ENCODE results near the gene DNPEP.
"Not testable (repeated sequence)": the region's sequence is repeated elsewhere in the genome, so short reads cannot be mapped to it uniquely, and the experiment has no call there.

Gene DNPEP

DNA sequence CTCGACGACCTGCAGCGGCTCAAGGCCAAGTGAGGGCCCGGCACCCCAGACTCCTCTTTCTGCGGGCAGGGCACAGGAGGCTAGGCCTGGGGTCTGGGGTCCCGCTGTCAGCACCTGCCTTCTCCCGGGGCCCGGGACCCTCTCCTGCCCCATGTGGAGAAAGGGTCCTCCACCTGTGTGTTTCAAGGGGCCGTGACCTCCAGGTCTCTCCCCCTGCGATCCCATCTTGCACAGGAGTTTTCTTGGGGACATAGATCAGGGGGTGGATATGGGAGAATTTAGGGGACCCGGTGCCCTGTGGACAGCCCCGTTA is 31.3 kb upstream of the DNPEP start:
- no peak for DNase-seq

- DNase-seq: no peak
Measured at GRCh38 chr2:219418155-219419011, 30.7 kb upstream of the DNPEP start, which contains the start of gene DES. TSS of gene DES (plus strand) at chr2:219418377. CDS start at chr2:219418463, 86 bp downstream.

DNA sequence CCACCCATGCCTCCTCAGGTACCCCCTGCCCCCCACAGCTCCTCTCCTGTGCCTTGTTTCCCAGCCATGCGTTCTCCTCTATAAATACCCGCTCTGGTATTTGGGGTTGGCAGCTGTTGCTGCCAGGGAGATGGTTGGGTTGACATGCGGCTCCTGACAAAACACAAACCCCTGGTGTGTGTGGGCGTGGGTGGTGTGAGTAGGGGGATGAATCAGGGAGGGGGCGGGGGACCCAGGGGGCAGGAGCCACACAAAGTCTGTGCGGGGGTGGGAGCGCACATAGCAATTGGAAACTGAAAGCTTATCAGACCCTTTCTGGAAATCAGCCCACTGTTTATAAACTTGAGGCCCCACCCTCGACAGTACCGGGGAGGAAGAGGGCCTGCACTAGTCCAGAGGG is 29.7 kb upstream of the DNPEP start:
- DNase-seq: no peak

DNA sequence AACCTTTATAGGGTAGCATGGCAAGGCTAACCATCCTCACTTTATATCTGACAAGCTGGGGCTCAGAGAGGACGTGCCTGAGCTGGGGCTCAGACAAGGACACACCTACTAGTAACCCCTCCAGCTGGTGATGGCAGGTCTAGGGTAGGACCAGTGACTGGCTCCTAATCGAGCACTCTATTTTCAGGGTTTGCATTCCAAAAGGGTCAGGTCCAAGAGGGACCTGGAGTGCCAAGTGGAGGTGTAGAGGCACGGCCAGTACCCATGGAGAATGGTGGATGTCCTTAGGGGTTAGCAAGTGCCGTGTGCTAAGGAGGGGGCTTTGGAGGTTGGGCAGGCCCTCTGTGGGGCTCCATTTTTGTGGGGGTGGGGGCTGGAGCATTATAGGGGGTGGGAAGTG is 29.2 kb upstream of the DNPEP start:
- DNase-seq: no peak

GRCh38 chr2:219416235-219416602 is 28.5 kb upstream of the DNPEP start:
- DNase-seq: no peak

GRCh38 chr2:219415580-219416234 is 28.0 kb upstream of the DNPEP start:
- no peak for DNase-seq

DNA sequence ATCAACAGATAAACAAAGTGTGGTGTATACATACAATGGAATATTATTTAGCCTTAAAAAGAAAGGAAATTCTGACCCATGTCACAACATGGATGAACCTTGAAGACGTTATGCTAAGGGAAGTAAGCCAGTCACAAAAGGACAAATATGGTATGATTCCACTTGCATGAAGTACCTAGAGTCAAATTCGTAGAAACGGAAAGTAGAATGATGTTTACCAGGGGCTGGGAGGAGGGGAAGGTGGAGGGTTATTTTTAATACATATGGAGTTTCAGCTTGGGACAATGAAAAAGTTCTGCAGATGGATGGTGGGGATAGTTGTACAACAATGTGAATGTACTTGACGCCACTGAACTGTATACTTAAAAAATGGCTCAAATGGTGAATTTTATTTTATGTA is 27.1 kb upstream of the DNPEP start:
- DNase-seq: no peak

DNA sequence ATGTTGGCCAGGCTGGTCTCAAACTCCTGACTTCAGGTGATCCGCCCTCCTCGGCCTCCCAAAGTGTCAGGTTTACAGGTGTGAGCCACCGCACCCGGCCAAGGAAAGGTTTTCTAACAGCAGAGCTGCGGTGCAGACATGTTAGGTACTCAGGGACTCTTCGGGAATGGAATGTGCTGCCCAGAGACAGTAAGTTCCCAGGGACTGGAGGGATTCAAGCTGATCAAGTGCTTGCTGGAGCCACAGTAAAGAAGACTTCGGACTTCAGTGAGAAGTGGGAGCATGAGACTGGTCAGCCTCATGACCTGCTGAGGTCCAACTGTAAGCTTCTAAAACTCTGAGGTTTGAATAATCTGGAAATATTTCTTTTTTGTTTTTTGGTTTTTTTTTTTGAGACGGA is 22.7 kb upstream of the DNPEP start:
- DNase-seq: no peak

DNA sequence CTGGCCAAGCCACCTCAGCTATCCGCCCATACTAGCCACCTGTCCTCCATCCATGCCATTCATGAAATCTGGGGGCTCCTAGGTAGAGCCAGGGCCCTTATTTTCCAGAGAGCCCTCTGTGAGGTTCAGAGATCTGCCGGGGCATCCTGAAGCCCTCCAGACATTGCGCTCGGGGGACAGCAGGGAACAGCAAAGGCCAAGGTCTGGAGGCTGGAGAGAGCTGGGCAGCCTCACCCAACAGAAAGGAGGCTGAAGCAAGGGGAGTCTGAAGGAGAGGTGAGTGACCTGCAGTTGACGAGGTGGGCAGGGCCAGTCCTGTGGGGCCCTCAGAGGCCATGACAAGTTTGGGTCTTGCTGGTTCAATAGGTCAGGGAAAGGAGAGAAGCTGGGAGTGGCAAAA is 21.9 kb upstream of the DNPEP start:
- no peak for DNase-seq

DNA sequence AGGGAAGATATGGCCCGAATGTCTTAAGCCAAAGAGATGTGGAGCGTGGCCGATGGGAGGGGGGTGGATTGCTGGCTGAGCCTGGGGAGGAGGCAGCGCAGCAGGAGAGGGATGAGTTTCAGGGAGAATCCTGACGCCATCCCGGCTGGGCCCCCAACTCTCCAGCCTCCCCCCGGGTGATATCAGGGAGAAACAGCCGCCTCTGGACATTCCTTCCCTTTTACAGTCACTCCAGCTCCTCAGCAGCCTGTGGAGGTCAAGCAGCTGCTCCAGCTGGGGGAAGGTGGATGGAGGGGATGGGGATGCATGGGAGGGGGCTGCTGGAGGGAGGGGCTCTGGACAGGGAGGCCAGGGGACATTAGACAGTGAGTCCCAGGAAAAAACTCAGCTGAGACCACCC is 20.9 kb upstream of the DNPEP start:
- DNase-seq: no peak

- DNase-seq: no peak
Measured at GRCh38 chr2:219408204-219408603, 20.5 kb upstream of the DNPEP start.

DNA sequence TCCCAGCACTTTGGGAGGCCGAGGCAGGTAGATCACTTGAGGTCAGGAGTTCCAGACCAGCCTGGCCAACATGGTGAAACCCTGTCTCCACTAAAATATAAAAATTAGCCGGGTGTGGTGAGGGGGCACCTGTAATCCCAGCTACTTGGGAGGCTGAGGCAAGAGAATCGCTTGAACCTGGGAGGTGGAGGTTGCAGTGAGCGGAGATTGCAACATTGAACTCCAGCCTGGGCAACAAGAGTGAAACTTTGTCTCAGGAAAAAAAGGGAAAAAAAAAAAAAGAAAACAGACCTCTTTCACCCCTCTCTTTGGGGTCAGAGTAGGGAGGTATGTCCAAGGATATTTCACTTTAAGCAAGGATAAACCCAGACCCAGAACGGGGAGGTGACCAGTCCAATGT is 19.6 kb upstream of the DNPEP start:
- DNase-seq: not testable (repeated sequence)

GRCh38 chr2:219406861-219407230 is 19.1 kb upstream of the DNPEP start:
- no peak for DNase-seq

GRCh38 chr2:219405958-219406860 is 18.5 kb upstream of the DNPEP start:
- DNase-seq: no peak

DNA sequence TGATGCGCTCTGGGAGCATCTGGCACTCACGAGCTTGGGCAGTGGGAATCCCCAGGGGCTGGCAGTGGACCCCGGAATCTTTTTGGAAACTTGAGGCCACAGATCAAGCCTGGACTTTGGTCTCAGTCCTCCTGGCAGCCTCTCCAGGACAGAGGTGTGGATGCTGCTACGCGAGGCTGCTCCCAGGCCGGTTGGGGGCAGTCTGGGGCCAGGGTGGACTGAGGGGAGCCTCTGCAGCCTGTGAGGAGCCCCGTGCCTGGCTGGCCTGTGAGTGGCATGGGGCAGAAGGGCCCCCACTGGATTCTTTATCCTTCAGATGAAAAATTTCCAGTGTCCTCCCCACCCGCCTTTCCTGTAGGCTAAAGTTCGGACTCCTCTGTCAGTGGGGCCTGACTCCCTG is 17.7 kb upstream of the DNPEP start:
- no peak for DNase-seq

DNA sequence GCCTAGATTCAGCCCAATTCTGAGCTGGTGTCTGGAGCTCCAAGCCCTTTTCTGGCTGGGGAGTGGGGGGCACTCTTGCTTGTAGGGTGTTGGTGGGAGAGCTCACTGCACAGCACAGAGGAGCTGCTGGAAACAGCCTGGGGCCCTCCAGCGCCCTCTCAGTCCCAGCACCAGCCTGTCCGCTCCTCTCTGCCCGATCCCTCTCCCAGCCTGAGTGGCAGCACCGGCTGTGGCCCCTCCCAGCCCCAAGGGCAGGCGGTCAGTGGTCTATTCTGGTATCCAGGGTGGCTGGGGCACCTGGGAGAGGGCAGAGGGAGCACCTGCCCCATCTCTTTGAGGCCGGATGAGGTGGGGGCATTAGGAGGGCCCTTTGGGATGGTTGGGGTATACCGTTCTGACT is 17.2 kb upstream of the DNPEP start:
- no peak for DNase-seq

DNA sequence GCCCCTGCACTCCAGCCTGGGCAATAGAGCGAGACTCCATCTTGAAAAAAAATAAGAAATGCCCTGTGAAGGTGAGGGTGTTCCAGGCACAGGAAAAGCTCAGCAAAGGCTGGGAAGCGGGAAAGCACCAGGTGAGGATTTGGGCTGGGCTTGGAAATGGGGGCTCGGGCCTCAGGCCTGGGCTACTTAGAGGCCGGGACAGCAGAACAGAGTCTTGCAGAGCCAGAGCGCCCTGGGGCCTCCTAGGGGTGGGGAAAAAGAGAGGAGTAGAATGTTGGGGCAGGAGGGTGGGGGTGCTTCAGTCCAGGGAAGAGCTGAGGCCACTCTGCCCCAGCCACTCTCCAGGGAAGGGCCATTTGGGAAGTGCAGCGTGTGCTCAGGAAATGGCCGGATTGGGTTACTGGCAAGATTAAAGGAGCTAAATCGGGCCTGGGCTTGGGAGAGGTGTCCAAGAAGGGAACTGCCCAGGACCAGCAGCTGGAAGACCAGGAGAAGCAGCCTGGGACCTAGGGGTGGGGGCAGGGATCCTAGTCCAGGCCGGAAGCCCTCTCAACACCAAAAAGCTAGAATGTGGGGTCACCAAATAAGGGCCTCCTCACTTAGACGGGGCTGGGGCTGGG is 16.7 kb upstream of the DNPEP start:
- DNase-seq: no peak

GRCh38 chr2:219403861-219404260 is 16.1 kb upstream of the DNPEP start:
- DNase-seq: no peak

- peak; percentile 36 for DNase-seq
Measured at GRCh38 chr2:219402665-219403515, 15.2 kb upstream of the DNPEP start.

DNA sequence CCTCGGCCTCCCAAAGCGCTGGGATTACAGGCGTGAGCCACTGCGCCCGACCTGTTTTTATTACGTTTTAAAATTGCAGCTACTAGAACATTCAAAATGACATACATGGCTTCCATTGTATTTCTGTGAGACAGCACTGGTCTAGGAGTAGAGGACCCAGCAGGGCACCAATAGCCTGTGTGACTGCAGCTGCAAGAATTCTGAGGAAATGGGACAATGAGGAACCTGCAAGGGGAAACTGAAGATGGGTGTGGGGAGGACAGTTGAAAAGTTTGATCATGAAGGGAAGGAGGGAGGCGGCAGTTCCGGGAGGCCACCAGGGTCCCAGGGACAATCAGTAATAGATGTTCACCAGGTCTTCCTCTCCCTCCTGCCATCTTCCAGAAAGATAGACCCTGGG is 13.9 kb upstream of the DNPEP start:
- no peak for DNase-seq

DNA sequence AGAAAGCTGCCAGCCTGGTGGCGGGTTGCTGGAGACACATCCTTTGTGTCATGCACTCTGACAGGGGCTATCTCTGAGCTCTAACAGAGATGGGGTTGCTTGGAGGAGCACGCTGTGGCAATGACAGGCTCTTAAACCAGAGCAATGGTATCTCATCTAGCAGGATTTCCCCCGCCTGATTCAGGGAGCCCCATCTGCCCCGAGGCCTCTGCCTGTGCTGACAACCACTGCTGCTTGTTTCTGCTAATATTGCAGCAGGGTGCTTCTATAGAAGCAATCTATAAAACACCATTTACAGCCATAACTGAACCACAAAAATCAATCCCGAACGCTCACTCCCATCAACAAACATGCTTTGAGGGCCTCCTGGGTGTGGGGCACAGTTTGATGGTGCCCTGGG is 12.8 kb upstream of the DNPEP start:
- no peak for DNase-seq
